B cell (primary cell): ENCODE data around the gene SHH. TPM values are rescaled to one million over a fixed set of nuclear protein-coding genes. Genes with fewer than 3 reads are reported as not detected.

Experiments used
- ATAC-seq: fragments of 200-7000 bp; cut with Tn5 transposase; one replicate; pipeline ENCODE4 v1.10.0; 2021; ENCODE audit warnings: low read depth, mild to moderate bottlenecking, moderate number of reproducible peaks, moderate library complexity
- CTCF ChIA-PET: fragments of 350-600 bp; sonication (Branson Sonifier 250); formaldehyde crosslinking; loops from one replicate; lab custom pipeline; 2021; ENCODE audit warnings: antibody characterized with exemption, inconsistent platforms; lab: Charles Lee
- POLR2A ChIA-PET: fragments of 350-600 bp; sonication (Branson Sonifier 250); formaldehyde crosslinking; loops from one replicate; lab custom pipeline; 2021; ENCODE audit warnings: antibody characterized with exemption; lab: Charles Lee
- DNase-seq: peaks from one replicate; pipeline ENCODE4 v3.0.0; 2013
- H2AFZ ChIP-seq: 2 replicates; pipeline ENCODE4 v1.6.1; 2012; ENCODE audit warnings: mild to moderate bottlenecking, low read depth, low read length; ENCODE audit not compliant: insufficient read depth, poor library complexity, severe bottlenecking
- H3K27ac ChIP-seq, 2 donors: 1 replicate in 1 of 2; 2 replicates in 1 of 2; pipeline ENCODE4 v1.5.1; 2012 to 2013; ENCODE audit warnings: low read length in 2 of 2, mild to moderate bottlenecking in 2 of 2, moderate library complexity in 1 of 2
- H3K27me3 ChIP-seq, 4 experiments: fragments of 200-600 bp in 1 of 4; sonication (generic) in 1 of 4; replicated peaks in 1 of 4; 1 replicate in 2 of 4; 2 replicates in 2 of 4; pipeline versions ENCODE4 v1.6.1 to v1.7.0; 2013 to 2016; ENCODE audit warnings: low read length in 3 of 4, mild to moderate bottlenecking in 2 of 4, mixed read lengths in 1 of 4, moderate library complexity in 1 of 4; ENCODE audit not compliant: insufficient read depth in 4 of 4, control insufficient read depth in 3 of 4; ENCODE audit errors: control extremely low read depth in 1 of 4
- H3K36me3 ChIP-seq, 2 experiments: replicated peaks in 1 of 2; 1 replicate in 1 of 2; 2 replicates in 1 of 2; pipeline versions ENCODE4 v1.6.1 to v1.7.1; 2013; ENCODE audit warnings: low read length in 1 of 2; ENCODE audit not compliant: insufficient read depth in 2 of 2, control insufficient read depth in 1 of 2; ENCODE audit errors: control extremely low read depth in 1 of 2, extremely low read depth in 1 of 2
- H3K4me1 ChIP-seq, 2 donors: fragments of 200-600 bp in 1 of 2; sonication (generic) in 1 of 2; 1 replicate in 1 of 2; 2 replicates in 1 of 2; pipeline versions ENCODE4 v1.5.1 to v1.6.1; 2013 to 2017; ENCODE audit warnings: low read length in 2 of 2; ENCODE audit not compliant: control insufficient read depth in 2 of 2, insufficient read depth in 2 of 2
- H3K4me2 ChIP-seq: replicated peaks from 2 replicates; pipeline ENCODE3; 2012; ENCODE audit warnings: mild to moderate bottlenecking, low read depth, low read length; ENCODE audit not compliant: poor library complexity, severe bottlenecking
- H3K4me3 ChIP-seq, 5 experiments: fragments of 200-600 bp in 1 of 5; sonication (generic) in 1 of 5; 1 replicate in 3 of 5; 2 replicates in 2 of 5; pipeline versions ENCODE4 v1.5.1 to v1.7.0; 2011 to 2016; ENCODE audit warnings: low read length in 4 of 5, mild to moderate bottlenecking in 4 of 5, low read depth in 2 of 5, control low read depth in 1 of 5, moderate library complexity in 1 of 5; ENCODE audit not compliant: insufficient read depth in 1 of 5; ENCODE audit errors: control extremely low read depth in 1 of 5, extremely low read depth in 1 of 5
- H3K79me2 ChIP-seq: fragments of 200-600 bp; sonication (generic); one replicate; pipeline ENCODE4 v1.6.0; 2016; ENCODE audit warnings: low read length; ENCODE audit not compliant: control insufficient read depth, insufficient read depth
- H3K9ac ChIP-seq: fragments of 200-600 bp; sonication (generic); 2 replicates; pipeline ENCODE4 v1.6.1; 2017; ENCODE audit warnings: mild to moderate bottlenecking, low read length, moderate library complexity
- H3K9me3 ChIP-seq, 3 donors: one replicate each; pipeline versions ENCODE4 v1.6.1 to v1.7.1; 2013; ENCODE audit warnings: low read length in 2 of 3; ENCODE audit not compliant: control insufficient read depth in 2 of 3, insufficient read depth in 1 of 3; ENCODE audit errors: control extremely low read depth in 1 of 3
- H4K20me1 ChIP-seq: 2 replicates; pipeline ENCODE4 v1.6.0; 2012; ENCODE audit warnings: mild to moderate bottlenecking, low read length; ENCODE audit not compliant: insufficient read depth, control insufficient read depth, poor library complexity, severe bottlenecking
- H3K27ac Mint-ChIP-seq: one replicate; pipeline ENCODE4 v1.8.0; 2021; ENCODE audit warnings: mixed read lengths
- H3K27me3 Mint-ChIP-seq: one replicate; pipeline ENCODE4 v1.8.0; 2021; ENCODE audit warnings: mixed read lengths
- H3K4me1 Mint-ChIP-seq: one replicate; pipeline ENCODE4 v1.8.0; 2021; ENCODE audit warnings: mixed read lengths
- H3K4me3 Mint-ChIP-seq: one replicate; pipeline ENCODE4 v1.8.0; 2021; ENCODE audit warnings: mixed read lengths
- H3K9me3 Mint-ChIP-seq: one replicate; pipeline ENCODE4 v1.8.0; 2022; ENCODE audit warnings: mixed read lengths; ENCODE audit not compliant: insufficient read depth
- CTCF ChIP-seq: fragments of 200-600 bp; IDR thresholded peaks from one replicate; pipeline ENCODE4 v1.8.0; 2022; ENCODE audit warnings: antibody characterized with exemption, mild to moderate bottlenecking
- EZH2 ChIP-seq: IDR thresholded peaks from 2 replicates; pipeline ENCODE4 v1.6.1; 2012; ENCODE audit warnings: borderline replicate concordance, low read depth, mild to moderate bottlenecking, moderate library complexity, low read length; ENCODE audit not compliant: insufficient read depth, poor library complexity, severe bottlenecking
- WGBS: methylation state at CpG from one replicate; pipeline ENCODE4 v1.1.5; 2013; ENCODE audit warnings: missing lambda C conversion rate; ENCODE audit not compliant: insufficient coverage; 5-methylcytosine and 5-hydroxymethylcytosine counted together
- intact Hi-C: fragments of 100-400 bp; cut with micrococcal nuclease; formaldehyde crosslinking; loops from one replicate; pipeline ENCODE4 v1.10.0; 2022
- polyA plus RNA-seq: library from polyadenylated mRNA; depleted of rRNA; stranded (reverse); fragments of >200 nt; gene quantifications from 2 replicates; pipeline ENCODE4 v1.2.3, GENCODE V29; 2012
- total RNA-seq, 2 donors: library from RNA; stranded (reverse); fragments of 120-200 nt in 1 of 2; gene quantifications; 1 replicate in 1 of 2; 2 replicates in 1 of 2; pipeline versions ENCODE4 v1.2.3 to v1.2.4, GENCODE V29; 2013 to 2022

The SHH gene
- total and polyA plus RNA-seq, 2 donors (not counting 1 experiment from before 2014, with no cell fraction given): not detected

- H3K4me3 Mint-ChIP-seq: no peak overlapping the region
- no peak for DNase-seq
- H3K36me3 ChIP-seq: no peaks in the 10 kb centered on the region
- H3K4me3 ChIP-seq: no peak overlapping the region
- H3K9me3 Mint-ChIP-seq: no peaks in the 10 kb centered on the region
- H3K9me3 ChIP-seq: peaks cover 0 to 27% (median 0%) of the 10 kb centered on the region in 3 donors
- ChIA-PET POLR2A (no interaction called here), CTCF (no interaction called here)
- no peaks in the 10 kb centered on the region for H4K20me1 ChIP-seq
- H3K79me2 ChIP-seq: no peaks in the 10 kb centered on the region
- no peak overlapping the region for H3K4me2 ChIP-seq
- WGBS: 12% methylated on average over 18 of the region's 19 CpGs
- H3K27me3 Mint-ChIP-seq: peaks cover 48% of the 10 kb centered on the region
- no peak overlapping the region for H2AFZ ChIP-seq
- H3K27ac Mint-ChIP-seq: no peak overlapping the region
- TF ChIP-seq EZH2: no peak
- no peak for TF ChIP-seq CTCF
- intact Hi-C loops: no loop called here
- no peak overlapping the region for H3K9ac ChIP-seq
- H3K27ac ChIP-seq: no peak overlapping the region
- peaks cover 22 to 27% of the 10 kb centered on the region in 2 donors for H3K4me1 ChIP-seq
- H3K4me1 Mint-ChIP-seq: peaks cover 23% of the 10 kb centered on the region
- peaks cover 0 to 58% (median 30%) of the 10 kb centered on the region in 4 experiments for H3K27me3 ChIP-seq
- no peak for ATAC-seq
Measured at GRCh38 chr7:155813546-155814315, 1.5 kb upstream of the SHH start.

- Histone ChIP-seq H3K79me2 (no peaks in the 10 kb centered on the region), H3K4me1 (peaks cover 24 to 29% of the 10 kb centered on the region in 2 donors), H4K20me1 (no peaks in the 10 kb centered on the region), H3K4me3 (no peak overlapping the region), H3K9ac (no peak overlapping the region), H2AFZ (no peak overlapping the region), H3K27me3 (peaks cover 0 to 63% (median 31%) of the 10 kb centered on the region in 4 experiments), H3K4me2 (no peak overlapping the region), H3K27ac (no peak overlapping the region), H3K9me3 (peaks cover 0 to 28% (median 0%) of the 10 kb centered on the region in 3 donors), H3K36me3 (no peaks in the 10 kb centered on the region)
- ChIA-PET POLR2A (no interaction called here), CTCF (no interaction called here)
- Mint-ChIP-seq H3K4me3 (no peak overlapping the region), H3K27me3 (peaks cover 50% of the 10 kb centered on the region), H3K4me1 (peaks cover 24% of the 10 kb centered on the region), H3K9me3 (no peaks in the 10 kb centered on the region), H3K27ac (no peak overlapping the region)
- WGBS: 10% methylated on average over 2 of the region's 8 CpGs
- no peak for TF ChIP-seq EZH2
- no peak for TF ChIP-seq CTCF
- DNase-seq (no peak), ATAC-seq (no peak)
- intact Hi-C loops: no loop called here
Measured at GRCh38 chr7:155813125-155813524, 862 bp upstream of the SHH start.
